ENCODE measurements around the gene TPRN. TPM values are rescaled to one million over a fixed set of nuclear protein-coding genes. Genes with fewer than 3 reads are reported as not detected.

TPRN gene
- total RNA-seq, 1 donor from 2014 or later: 6.4 TPM

GRCh38 chr9:137174722-137175293, 25.7 kb downstream of the TPRN start:
- DNase-seq (ENCODE audit: low read depth, low spot score): no peak

GRCh38 chr9:137173796-137174664, 26.5 kb downstream of the TPRN start:
- DNase-seq (ENCODE audit: low read depth, low spot score): no peak

GRCh38 chr9:137172901-137173795, 27.4 kb downstream of the TPRN start:
- no peak for DNase-seq (ENCODE audit: low read depth, low spot score)

- no peak for DNase-seq (ENCODE audit: low read depth, low spot score)
Measured at GRCh38 chr9:137171149-137171900, 29.2 kb downstream of the TPRN start.

GRCh38 chr9:137170486-137171148, 29.9 kb downstream of the TPRN start:
- no peak for DNase-seq (ENCODE audit: low read depth, low spot score)

GRCh38 chr9:137169896-137170358, 30.6 kb downstream of the TPRN start, which contains the start of gene LRRC26:
Gene LRRC26 (minus strand): TSS chr9:137170051. CDS start chr9:137169943, 108 bp downstream.
- no peak for DNase-seq (ENCODE audit: low read depth, low spot score)

GRCh38 chr9:137168904-137169856, 31.4 kb downstream of the TPRN start:
- DNase-seq (ENCODE audit: low read depth, low spot score): no peak

GRCh38 chr9:137168573-137168903, 32.0 kb downstream of the TPRN start:
- DNase-seq (ENCODE audit: low read depth, low spot score): no peak

- DNase-seq (ENCODE audit: low read depth, low spot score): no peak
Measured at GRCh38 chr9:137167747-137168572, 32.6 kb downstream of the TPRN start.

GRCh38 chr9:137167277-137167746, 33.2 kb downstream of the TPRN start:
- DNase-seq (ENCODE audit: low read depth, low spot score): no peak

GRCh38 chr9:137166380-137167229, 33.9 kb downstream of the TPRN start:
- DNase-seq (ENCODE audit: low read depth, low spot score): no peak

- no peak for DNase-seq (ENCODE audit: low read depth, low spot score)
Measured at GRCh38 chr9:137165250-137165836, 35.2 kb downstream of the TPRN start.

- no peak for DNase-seq (ENCODE audit: low read depth, low spot score)
Measured at GRCh38 chr9:137164370-137165249, 35.9 kb downstream of the TPRN start.

- no peak for DNase-seq (ENCODE audit: low read depth, low spot score)
Measured at GRCh38 chr9:137163805-137164204, 36.7 kb downstream of the TPRN start.

- DNase-seq (ENCODE audit: low read depth, low spot score): no peak
Measured at GRCh38 chr9:137163365-137163715, 37.2 kb downstream of the TPRN start.
